HCEC 1CT (cell line): ENCODE data around the gene IFNAR2.

ENCODE experiments used
- DNase-seq: peaks from one replicate; pipeline ENCODE4 v3.0.0-alpha.2; 2017

The IFNAR2 gene

GRCh38 chr21:33270986-33271385 lies 41.2 kb downstream of the IFNAR2 start:
- DNase-seq = no peak

- no peak for DNase-seq
Observed at GRCh38 chr21:33273044-33273443, 43.3 kb downstream of the IFNAR2 start.

GRCh38 chr21:33278721-33279120 lies 49.0 kb downstream of the IFNAR2 start:
- DNase-seq = peak; percentile 63

- no peak for DNase-seq
Observed at GRCh38 chr21:33279330-33279820, 49.6 kb downstream of the IFNAR2 start.
